HG02763 (cell line): ENCODE results near the gene RBM3.
"Not testable (repeated sequence)": the region's sequence is repeated elsewhere in the genome, so short reads cannot be mapped to it uniquely, and the experiment has no call there.

Experiments used
- ATAC-seq: cut with Tn5 transposase; IDR thresholded peaks from one replicate; pipeline ENCODE4 v1.9.1; 2021; ENCODE audit warnings: mild to moderate bottlenecking, moderate library complexity; ENCODE audit not compliant: unreplicated experiment

RBM3 gene

GRCh38 chrX:48574270-48575266 lies at the start of gene RBM3:
TSS of gene RBM3 (plus strand) at chrX:48574484. CDS start at chrX:48575181, 697 bp downstream.
- ATAC-seq: peak; percentile 82

- ATAC-seq: not testable (repeated sequence)
These were observed 48.4 kb upstream of the RBM3 start for GRCh38 chrX:48525853-48526252.

DNA sequence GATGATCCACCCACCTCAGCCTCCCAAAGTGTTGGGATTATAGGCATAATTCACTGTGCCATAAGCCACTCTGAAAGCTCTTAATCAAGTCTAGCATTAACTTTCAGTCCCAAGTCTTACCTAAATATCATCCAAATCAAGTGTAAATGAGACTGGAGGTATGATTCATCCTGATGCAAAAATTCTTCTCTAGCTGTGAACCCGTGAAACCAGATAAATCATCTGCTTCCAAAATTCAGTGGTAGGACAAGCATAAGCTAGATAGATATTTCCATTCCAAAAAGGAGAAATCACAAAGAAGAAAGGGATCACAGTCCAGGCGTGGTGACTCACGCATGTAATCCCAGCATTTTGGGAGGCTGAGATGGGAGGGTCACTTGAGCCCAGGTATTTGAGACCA lies 43.5 kb upstream of the RBM3 start:
- ATAC-seq: no peak

GRCh38 chrX:48531358-48531959 lies 42.8 kb upstream of the RBM3 start:
- no peak for ATAC-seq

GRCh38 chrX:48532161-48532560 lies 42.1 kb upstream of the RBM3 start:
- no peak for ATAC-seq

DNA sequence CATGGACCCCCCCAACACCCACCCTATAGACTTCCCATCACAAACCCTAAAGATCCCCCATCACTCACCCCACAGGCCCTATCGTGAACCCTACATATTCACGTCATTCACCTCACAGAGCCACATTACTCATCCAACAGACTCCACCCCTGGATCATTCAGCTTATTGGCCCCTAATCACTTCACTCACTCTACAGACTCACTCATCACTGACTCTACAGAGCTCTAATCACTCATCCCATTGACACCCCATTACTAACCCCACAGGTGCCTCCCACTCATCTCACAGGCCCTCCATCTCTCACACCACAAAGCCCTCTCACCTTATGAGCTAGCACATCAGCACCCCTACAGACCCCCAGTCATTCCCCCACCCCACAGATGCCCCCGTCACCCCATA lies 41.1 kb upstream of the RBM3 start:
- ATAC-seq: no peak

GRCh38 chrX:48538641-48539344 lies 35.5 kb upstream of the RBM3 start:
- ATAC-seq: no peak

DNA sequence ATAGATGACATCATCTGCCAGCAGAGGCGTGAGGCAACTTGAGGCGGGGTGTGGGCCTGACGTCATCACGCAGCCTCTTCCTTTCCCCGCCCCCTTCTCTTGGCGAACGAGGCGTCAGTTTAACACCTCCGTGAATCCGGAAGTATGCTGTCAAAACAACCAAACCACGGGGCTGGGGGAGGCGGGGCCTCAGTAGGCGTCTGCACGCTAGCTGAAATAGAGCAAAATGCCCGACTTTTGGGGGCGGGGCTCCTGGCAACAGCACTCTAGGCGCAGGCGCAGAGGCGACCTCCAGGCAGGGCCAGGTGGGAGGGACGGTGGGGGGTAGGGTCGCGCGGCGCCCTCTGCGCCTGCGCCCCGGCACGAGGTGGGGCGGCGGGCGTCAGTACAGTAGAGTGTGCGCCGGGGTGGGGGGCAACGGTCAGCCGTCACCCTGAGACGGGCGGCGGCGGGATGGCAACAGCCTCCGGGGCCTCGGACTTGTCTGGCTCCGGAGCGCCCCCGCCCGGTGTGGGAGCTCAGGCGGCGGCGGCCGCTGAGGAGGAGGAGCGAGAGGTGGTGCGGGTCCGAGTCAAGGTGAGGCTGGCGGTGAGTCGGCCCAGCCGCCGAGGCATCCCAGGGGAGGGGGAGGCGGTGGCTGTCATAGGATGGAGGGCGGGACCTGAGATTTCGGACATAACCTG lies 34.8 kb upstream of the RBM3 start, which contains the start of gene TBC1D25:
TBC1D25 (plus strand) TSS at position 370 of the 683 bp plus-strand sequence; CDS start at position 454, 84 bp downstream.
- peak; percentile 75 for ATAC-seq

GRCh38 chrX:48540028-48540375 lies 34.3 kb upstream of the RBM3 start:
- ATAC-seq: peak; percentile 26

DNA sequence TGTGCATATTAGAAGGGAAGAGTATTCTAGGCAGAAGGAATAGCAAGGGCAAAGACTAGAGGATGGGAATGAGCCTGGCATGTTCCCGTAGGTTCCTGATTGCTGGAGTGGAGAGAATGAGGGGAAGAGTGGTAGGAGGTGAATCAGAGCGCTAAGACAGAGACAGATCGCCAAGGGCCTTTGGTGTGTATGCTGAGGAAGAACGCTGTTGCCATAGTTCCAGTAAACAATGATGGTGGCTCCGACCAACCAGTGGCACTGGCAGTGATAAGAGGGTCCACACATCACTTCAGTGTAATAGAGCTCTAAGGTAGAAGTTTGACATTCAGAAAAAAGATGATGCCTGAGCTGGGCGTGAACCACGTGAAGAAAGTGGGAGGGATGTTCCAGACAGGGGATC lies 33.8 kb upstream of the RBM3 start:
- no peak for ATAC-seq

DNA sequence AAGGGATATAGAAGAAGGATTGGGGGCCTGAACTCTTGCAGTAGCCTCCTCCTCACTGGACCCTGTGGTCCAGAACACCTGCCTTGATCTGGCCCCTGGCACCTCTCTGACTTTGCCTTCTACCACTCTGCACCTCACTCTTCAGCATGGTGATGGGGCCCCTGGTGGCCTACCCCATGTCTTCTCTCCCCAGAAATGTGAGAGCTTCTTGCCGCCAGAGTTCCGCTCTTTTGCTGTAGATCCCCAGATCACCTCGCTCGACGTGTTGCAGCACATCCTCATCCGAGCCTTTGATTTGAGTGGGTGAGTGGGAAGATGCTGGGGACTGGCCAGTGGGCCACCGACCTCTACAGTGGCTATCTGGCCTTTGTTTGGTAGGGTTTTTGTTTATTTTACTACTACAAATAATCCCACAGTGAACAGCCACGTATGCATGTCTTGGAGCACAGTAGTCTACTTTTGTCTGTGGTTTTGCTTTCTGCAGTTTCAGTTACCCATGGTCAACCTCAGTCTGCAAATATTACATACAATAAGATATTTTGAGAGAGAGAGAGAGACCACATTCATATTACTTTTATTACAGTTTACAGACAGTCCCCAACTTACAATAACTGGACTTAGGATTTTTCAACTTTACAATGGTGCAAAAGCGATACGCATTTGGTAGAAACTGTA lies 33.0 kb upstream of the RBM3 start:
- ATAC-seq: no peak

GRCh38 chrX:48548871-48549270 lies 25.4 kb upstream of the RBM3 start:
- ATAC-seq: no peak

- not testable (repeated sequence) for ATAC-seq
These were observed 18.5 kb upstream of the RBM3 start for GRCh38 chrX:48555731-48556325.

DNA sequence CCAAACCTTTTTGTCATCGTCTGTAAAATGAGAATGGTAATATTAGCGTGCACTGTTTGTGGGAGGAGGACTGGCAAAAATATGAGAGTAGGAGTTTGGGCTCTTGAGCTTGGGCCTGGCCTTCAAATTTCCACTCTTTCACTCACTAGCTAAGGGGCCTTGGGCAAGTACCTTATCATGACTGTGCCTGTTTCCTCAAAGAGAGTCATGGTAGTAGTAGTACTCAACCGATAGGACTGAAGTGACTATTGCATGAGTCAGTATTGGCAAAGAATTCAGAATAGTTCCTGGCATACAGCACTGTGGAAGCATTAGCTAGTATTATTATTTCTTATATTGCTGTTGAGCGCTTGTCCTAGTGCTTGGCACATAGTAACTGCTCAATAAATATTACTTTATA lies 16.0 kb upstream of the RBM3 start:
- ATAC-seq: no peak

DNA sequence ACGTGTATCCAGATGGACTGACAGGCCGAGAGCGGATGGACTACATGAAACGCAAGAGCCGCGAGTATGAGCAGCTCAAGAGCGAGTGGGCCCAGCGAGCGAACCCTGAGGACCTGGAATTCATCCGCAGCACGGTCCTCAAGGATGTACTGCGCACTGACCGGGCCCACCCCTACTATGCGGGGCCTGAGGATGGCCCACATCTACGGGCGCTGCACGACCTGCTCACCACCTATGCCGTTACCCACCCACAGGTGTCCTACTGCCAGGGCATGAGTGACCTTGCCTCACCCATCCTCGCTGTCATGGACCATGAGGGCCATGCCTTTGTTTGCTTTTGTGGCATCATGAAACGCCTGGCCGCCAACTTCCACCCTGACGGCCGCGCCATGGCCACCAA lies 14.6 kb upstream of the RBM3 start:
- no peak for ATAC-seq

- no peak for ATAC-seq
These were observed 14.2 kb upstream of the RBM3 start for GRCh38 chrX:48560056-48560455.

DNA sequence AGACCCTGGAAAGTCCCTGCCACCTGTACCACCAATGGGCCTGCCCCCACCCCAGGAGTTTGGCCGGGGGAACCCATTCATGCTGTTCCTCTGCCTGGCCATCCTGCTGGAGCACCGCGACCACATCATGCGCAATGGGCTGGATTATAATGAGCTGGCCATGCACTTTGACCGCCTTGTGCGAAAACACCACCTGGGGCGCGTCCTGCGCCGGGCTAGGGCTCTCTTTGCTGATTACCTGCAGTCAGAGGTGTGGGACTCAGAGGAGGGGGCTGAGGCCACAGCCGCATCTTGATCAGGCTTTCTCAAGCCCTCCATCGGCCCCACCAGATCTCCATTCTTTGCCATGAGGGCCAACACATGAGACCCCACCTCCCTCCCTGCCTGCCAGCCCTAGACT lies 13.6 kb upstream of the RBM3 start:
- ATAC-seq: no peak

- no peak for ATAC-seq
These were observed 4.3 kb upstream of the RBM3 start for GRCh38 chrX:48569958-48570357.

GRCh38 chrX:48573690-48574269 lies 504 bp upstream of the RBM3 start:
- ATAC-seq: no peak

DNA sequence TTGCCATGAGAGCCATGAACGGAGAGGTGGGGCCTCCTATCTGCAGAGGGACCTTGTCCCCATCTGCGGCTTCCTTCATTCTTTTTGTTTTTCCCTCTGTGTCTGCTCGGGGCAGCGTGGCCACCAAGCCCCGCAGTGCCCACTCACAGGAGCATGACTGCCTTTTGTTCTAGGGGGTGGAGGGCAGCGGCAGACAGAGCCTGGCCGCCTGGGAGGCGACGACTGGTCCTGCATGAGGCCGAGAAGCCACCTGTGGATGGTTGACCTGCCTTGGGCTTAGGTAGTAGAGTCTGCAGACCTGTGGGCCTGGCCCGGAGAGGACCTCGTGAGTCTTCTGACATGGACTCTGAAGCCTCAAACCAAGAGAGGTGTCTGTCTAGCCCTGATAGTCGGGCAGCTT lies 1.4 kb downstream of the RBM3 start:
- no peak for ATAC-seq
